Right atrium auricular region (tissue), 2 donors: Measurements from ENCODE around the gene CCL26. TPM values are rescaled to one million over a fixed set of nuclear protein-coding genes. Genes with fewer than 3 reads are reported as not detected.
A peak's percentile ranks its signal among the peaks of the same experiment; 100 is the strongest.
"Not testable (repeated sequence)": the region's sequence is repeated elsewhere in the genome, so short reads cannot be mapped to it uniquely, and the experiment has no call there.

Experiments used
- DNase-seq: peaks from one replicate; pipeline ENCODE4 v3.0.0-alpha.2; 2019; ENCODE audit warnings: low spot score
- H3K27ac ChIP-seq, 2 donors: fragments of 200-600 bp; sonication (generic); 1 replicate in 1 of 2; 2 replicates in 1 of 2; pipeline ENCODE4 v1.5.1; 2016 to 2019
- H3K27me3 ChIP-seq, 2 donors: fragments of 200-600 bp; sonication (generic); one replicate each; pipeline versions ENCODE4 v1.5.1 to v1.6.0; 2017 to 2019
- H3K36me3 ChIP-seq: fragments of 200-600 bp; sonication (generic); one replicate; pipeline ENCODE4 v1.5.1; 2016
- H3K4me1 ChIP-seq, 2 donors: fragments of 200-600 bp; sonication (generic); one replicate each; pipeline versions ENCODE4 v1.5.1 to v1.6.0; 2017 to 2019
- H3K4me3 ChIP-seq, 2 donors: fragments of 200-600 bp; sonication (generic); 1 replicate in 1 of 2; 2 replicates in 1 of 2; pipeline ENCODE4 v1.5.1; 2017 to 2019; ENCODE audit warnings: mild to moderate bottlenecking in 1 of 2, moderate library complexity in 1 of 2
- H3K9me3 ChIP-seq, 2 donors: fragments of 200-600 bp; sonication (generic); one replicate each; pipeline ENCODE4 v1.5.1; 2019
- CTCF ChIP-seq, 2 donors: fragments of 200-600 bp; sonication (generic); IDR thresholded peaks; one replicate each; pipeline ENCODE4 v1.5.1; 2019; ENCODE audit warnings: antibody characterized with exemption in 2 of 2
- total RNA-seq, 2 donors: library from RNA; depleted of rRNA; stranded (reverse); fragments of >200 nt; gene quantifications; one replicate each; pipeline ENCODE4 v1.1.0, GENCODE V29; 2016

Gene CCL26
- total RNA-seq, 2 donors from 2014 or later = 0.93 to 3.3 TPM

GRCh38 chr7:75732016-75732521 is 39.9 kb downstream of the CCL26 start:
- H3K9me3 ChIP-seq = no peaks in the 10 kb centered on the region
- no peaks in the 10 kb centered on the region for H3K36me3 ChIP-seq
- DNase-seq = no peak
- H3K27me3 ChIP-seq = no peaks in the 10 kb centered on the region
- H3K27ac ChIP-seq = no peak overlapping the region
- H3K4me3 ChIP-seq = no peak overlapping the region
- peaks cover 0 to 23% of the 10 kb centered on the region in 2 donors for H3K4me1 ChIP-seq
- TF ChIP-seq CTCF (IDR thresholded peaks at IDR 0.05) = no peak

- Histone ChIP-seq H3K9me3 (no peaks in the 10 kb centered on the region), H3K4me1 (peaks cover 0 to 20% of the 10 kb centered on the region in 2 donors), H3K4me3 (no peak overlapping the region), H3K36me3 (no peaks in the 10 kb centered on the region), H3K27ac (no peak overlapping the region), H3K27me3 (no peaks in the 10 kb centered on the region)
- no peak for TF ChIP-seq CTCF (IDR thresholded peaks at IDR 0.05)
- no peak for DNase-seq
Measured at GRCh38 chr7:75729851-75730274, 42.1 kb downstream of the CCL26 start.

- Histone ChIP-seq H3K4me1 (peaks cover 0 to 18% of the 10 kb centered on the region in 2 donors), H3K9me3 (no peaks in the 10 kb centered on the region), H3K27me3 (no peaks in the 10 kb centered on the region), H3K4me3 (no peak overlapping the region), H3K27ac (peak overlapping the region in 1 of 2 donors; percentile 40), H3K36me3 (no peaks in the 10 kb centered on the region)
- no peak for TF ChIP-seq CTCF (IDR thresholded peaks at IDR 0.05)
- DNase-seq = no peak
Measured at GRCh38 chr7:75727881-75728593, 44.0 kb downstream of the CCL26 start.

- peaks cover 0 to 18% of the 10 kb centered on the region in 2 donors for H3K4me1 ChIP-seq
- not testable (repeated sequence) for DNase-seq, H3K36me3 ChIP-seq, H3K9me3 ChIP-seq, H3K27me3 ChIP-seq, H3K27ac ChIP-seq, H3K4me3 ChIP-seq
Measured at GRCh38 chr7:75727351-75727750, 44.7 kb downstream of the CCL26 start.

- H3K4me1 ChIP-seq = peaks cover 0 to 18% of the 10 kb centered on the region in 2 donors
- no peak for DNase-seq
Measured at GRCh38 chr7:75725306-75725705, 46.7 kb downstream of the CCL26 start.

More at GRCh38 chr7:75725306-75725705, 46.7 kb downstream of the CCL26 start:
- no peaks in the 10 kb centered on the region for H3K27me3 ChIP-seq
- TF ChIP-seq CTCF (IDR thresholded peaks at IDR 0.05) = no peak
- no peaks in the 10 kb centered on the region for H3K36me3 ChIP-seq
- H3K9me3 ChIP-seq = no peaks in the 10 kb centered on the region
- H3K27ac ChIP-seq = no peak overlapping the region
- H3K4me3 ChIP-seq = no peak overlapping the region
